Ovary (tissue), 3 donors: ENCODE data around the gene MRFAP1L1.

Experiments used
- CTCF ChIP-seq, 3 donors: fragments of 450-650 bp in 2 of 3; fragments of 200-600 bp in 1 of 3; IDR thresholded peaks; one replicate each; pipeline versions ENCODE4 v1.5.1 to v1.8.0; 2016 to 2022; ENCODE audit warnings: antibody characterized with exemption in 3 of 3, mild to moderate bottlenecking in 1 of 3
- EP300 ChIP-seq: sonication (generic); formaldehyde crosslinking; IDR thresholded peaks from one replicate; pipeline ENCODE4 v1.6.1; 2017; ENCODE audit warnings: antibody characterized with exemption
- POLR2A ChIP-seq: fragments of 450-650 bp; IDR thresholded peaks from one replicate; pipeline ENCODE4 v1.6.1; 2017; ENCODE audit warnings: antibody characterized with exemption, mild to moderate bottlenecking, moderate library complexity
- donor health status: DM: no; HTN: no; CAD: no.

DNA sequence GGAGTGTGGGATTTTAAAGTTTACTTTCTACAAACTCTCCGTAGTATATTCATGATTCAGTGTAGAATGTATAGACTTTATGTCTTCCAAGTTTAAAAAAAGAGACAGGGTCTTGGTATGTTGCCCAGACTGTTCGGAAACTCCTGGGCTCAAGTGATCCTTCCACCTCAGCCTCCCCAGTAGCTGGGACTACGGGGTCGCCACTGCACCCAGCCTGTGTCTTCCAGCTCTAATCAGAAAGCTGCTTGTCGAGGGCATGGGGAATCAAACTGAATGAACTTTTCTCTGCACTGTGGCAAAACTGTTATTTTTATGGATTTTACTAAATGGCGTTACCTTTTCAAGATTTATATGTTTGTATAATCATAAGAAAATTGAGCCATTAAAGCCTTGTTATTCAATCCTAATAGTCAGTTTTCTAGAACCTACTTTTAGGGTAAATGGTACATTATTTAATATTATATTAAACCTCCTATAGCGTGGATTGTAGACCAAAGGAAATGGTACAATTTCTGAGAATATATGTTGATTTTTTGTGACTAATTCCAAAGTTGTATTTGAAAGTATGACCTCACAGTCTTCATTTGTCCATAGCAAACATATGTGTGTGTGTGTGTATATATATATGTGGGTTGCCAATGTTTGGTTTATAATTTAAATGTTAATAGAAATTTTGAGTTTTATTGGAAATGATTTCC, 7.4 kb upstream of the MRFAP1L1 start:
- no peak for TF ChIP-seq POLR2A
- TF ChIP-seq CTCF (IDR thresholded peaks at IDR 0.05) = no peak
- no peak for TF ChIP-seq EP300
